HFFc6 (cell line): ENCODE results near the gene IRF2BP1. TPM values are rescaled to one million over a fixed set of nuclear protein-coding genes. Genes with fewer than 3 reads are reported as not detected.

ENCODE experiments used
- DNase-seq: peaks from one replicate; pipeline ENCODE4 v3.0.0-alpha.2; 2018
- H3K27ac Mint-ChIP-seq: 2 replicates; pipeline ENCODE4 v1.8.0; 2020; ENCODE audit warnings: mild to moderate bottlenecking, mixed read lengths
- H3K27me3 Mint-ChIP-seq: 2 replicates; pipeline ENCODE4 v1.8.0; 2021; ENCODE audit warnings: mild to moderate bottlenecking, moderate library complexity, mixed read lengths; ENCODE audit not compliant: insufficient read depth
- H3K36me3 Mint-ChIP-seq: 2 replicates; pipeline ENCODE4 v1.8.0; 2021; ENCODE audit warnings: low read depth, mixed read lengths
- H3K4me1 Mint-ChIP-seq: 2 replicates; pipeline ENCODE4 v1.8.0; 2020; ENCODE audit warnings: low read depth, mixed read lengths
- H3K4me3 Mint-ChIP-seq: 2 replicates; pipeline ENCODE4 v1.8.0; 2020; ENCODE audit warnings: mild to moderate bottlenecking, moderate library complexity, mixed read lengths
- H3K9me3 Mint-ChIP-seq: 2 replicates; pipeline ENCODE4 v1.8.0; 2020; ENCODE audit warnings: mild to moderate bottlenecking, mixed read lengths
- total RNA-seq, 6 experiments: library from RNA; stranded (reverse); fragmentation: NEBNext Ultra II Directional; extraction: Animal tissue kit (Norgen Biotek cat#: 25700); gene quantifications; 2 replicates in 1 of 6; 3 replicates in 5 of 6; pipeline ENCODE4 v1.2.3, GENCODE V29; 2021
- TF ChIP-seq, protein P1 (sequence below): fragments of 200-600 bp; sonication (generic); IDR thresholded peaks from 2 replicates; pipeline ENCODE4 v1.5.0; 2021; ENCODE audit warnings: antibody characterized with exemption, mild to moderate bottlenecking

Gene IRF2BP1
- total RNA-seq, 6 experiments from 2014 or later, result 19.3 to 25.0 (median 21.8) TPM

DNA sequence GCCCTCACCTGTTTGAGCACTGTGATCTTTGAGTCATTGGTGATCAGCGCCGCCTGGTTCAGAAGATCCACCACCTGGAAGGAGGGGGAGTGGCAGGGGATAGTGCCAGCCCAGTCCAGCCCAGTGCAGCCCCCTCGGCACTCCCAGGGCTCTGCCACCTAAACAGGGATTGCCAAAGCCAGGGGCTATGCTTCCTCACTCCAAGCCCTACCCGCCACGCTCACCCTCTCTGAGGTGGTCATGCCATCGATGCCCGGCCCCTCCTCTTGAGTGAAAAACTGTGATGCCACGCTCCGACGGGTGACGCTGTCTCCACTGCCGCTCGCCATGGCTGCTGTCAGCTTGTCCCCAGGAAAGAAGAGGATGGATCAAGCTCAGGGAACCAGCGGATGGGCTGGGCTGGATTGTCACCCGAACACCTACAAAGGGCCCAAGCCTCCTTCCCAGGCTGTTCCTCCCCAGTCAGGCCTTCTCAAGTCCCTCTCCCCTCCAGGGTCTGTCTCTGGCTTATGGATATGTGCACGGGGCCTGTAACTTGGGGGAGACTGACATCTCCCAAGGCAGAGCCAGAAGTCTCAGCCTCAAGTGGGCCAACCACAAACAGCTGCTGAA, 31.7 kb downstream of the IRF2BP1 start:
- H3K27me3 Mint-ChIP-seq, result no peaks in the 10 kb centered on the region; the same call in 1 of the 2 replicates
- H3K4me3 Mint-ChIP-seq, result no peak overlapping the region
- H3K27ac Mint-ChIP-seq, result no peak overlapping the region
- DNase-seq, result no peak
- TF ChIP-seq, protein P1, sequence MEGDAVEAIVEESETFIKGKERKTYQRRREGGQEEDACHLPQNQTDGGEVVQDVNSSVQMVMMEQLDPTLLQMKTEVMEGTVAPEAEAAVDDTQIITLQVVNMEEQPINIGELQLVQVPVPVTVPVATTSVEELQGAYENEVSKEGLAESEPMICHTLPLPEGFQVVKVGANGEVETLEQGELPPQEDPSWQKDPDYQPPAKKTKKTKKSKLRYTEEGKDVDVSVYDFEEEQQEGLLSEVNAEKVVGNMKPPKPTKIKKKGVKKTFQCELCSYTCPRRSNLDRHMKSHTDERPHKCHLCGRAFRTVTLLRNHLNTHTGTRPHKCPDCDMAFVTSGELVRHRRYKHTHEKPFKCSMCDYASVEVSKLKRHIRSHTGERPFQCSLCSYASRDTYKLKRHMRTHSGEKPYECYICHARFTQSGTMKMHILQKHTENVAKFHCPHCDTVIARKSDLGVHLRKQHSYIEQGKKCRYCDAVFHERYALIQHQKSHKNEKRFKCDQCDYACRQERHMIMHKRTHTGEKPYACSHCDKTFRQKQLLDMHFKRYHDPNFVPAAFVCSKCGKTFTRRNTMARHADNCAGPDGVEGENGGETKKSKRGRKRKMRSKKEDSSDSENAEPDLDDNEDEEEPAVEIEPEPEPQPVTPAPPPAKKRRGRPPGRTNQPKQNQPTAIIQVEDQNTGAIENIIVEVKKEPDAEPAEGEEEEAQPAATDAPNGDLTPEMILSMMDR, result no peak
- peaks cover 22% of the 10 kb centered on the region for H3K4me1 Mint-ChIP-seq
- peaks cover 38% of the 10 kb centered on the region for H3K36me3 Mint-ChIP-seq
- H3K9me3 Mint-ChIP-seq, result no peaks in the 10 kb centered on the region

DNA sequence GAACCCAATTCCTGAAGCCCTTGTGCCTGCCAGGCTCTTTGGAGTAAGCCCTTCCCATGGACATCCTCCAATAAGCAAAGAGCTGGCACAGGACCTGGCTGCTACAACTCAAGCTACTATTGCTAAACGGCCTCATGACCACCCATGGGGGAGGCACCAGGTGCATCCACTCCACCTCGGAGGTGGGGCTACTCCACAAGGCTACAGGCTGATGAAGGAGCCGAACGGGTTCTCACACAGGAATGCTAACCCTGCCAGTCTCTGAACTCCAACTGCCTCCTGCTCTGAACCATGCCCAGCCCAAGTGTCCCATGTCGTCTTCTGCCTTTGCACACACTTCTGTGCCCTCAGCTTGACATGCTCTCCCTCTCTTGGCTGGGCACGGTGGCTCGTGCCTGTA, 33.0 kb downstream of the IRF2BP1 start:
- Mint-ChIP-seq H3K36me3 (peaks cover 34% of the 10 kb centered on the region), H3K4me1 (peaks cover 22% of the 10 kb centered on the region), H3K27ac (peak overlapping the region; percentile 59), H3K27me3 (no peaks in the 10 kb centered on the region; the same call in 1 of the 2 replicates), H3K9me3 (no peaks in the 10 kb centered on the region), H3K4me3 (no peak overlapping the region)
- TF ChIP-seq, protein P1, result no peak
- no peak for DNase-seq

DNA sequence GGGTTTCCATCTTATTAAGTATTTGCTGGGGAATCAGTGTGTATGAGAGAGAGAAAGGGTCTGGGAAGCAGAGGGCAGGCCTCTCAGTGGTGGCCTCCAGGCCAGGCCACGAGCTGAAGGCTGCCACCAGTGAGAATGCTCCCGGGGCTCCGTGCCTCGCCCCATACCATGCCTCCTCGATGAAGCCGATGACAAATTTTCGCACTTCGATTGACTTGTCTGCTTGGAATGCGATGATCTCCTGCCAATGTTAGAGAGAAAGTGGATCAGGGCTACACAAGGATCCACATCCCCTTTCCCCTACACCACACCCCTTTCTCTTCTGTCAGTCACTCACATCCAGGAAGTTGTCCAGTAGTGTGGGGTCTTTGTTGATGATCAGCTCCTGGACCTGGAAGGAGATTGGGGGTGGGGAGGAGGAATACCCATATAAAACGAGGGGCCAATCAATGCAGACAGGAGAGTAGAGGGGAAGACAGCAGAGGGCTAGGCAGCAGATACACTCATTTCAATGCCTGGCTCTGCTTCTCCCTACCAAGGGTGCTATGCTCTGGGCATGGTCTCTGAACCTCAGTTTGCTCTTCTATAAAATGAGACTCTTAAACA, 33.7 kb downstream of the IRF2BP1 start:
- TF ChIP-seq, protein P1, result no peak
- no peaks in the 10 kb centered on the region for H3K9me3 Mint-ChIP-seq
- no peak overlapping the region for H3K4me3 Mint-ChIP-seq
- peaks cover 22% of the 10 kb centered on the region for H3K4me1 Mint-ChIP-seq
- no peaks in the 10 kb centered on the region; the same call in 1 of the 2 replicates for H3K27me3 Mint-ChIP-seq
- H3K36me3 Mint-ChIP-seq, result peaks cover 35% of the 10 kb centered on the region
- peak overlapping the region; percentile 59 for H3K27ac Mint-ChIP-seq
- peak; percentile 46 for DNase-seq

DNA sequence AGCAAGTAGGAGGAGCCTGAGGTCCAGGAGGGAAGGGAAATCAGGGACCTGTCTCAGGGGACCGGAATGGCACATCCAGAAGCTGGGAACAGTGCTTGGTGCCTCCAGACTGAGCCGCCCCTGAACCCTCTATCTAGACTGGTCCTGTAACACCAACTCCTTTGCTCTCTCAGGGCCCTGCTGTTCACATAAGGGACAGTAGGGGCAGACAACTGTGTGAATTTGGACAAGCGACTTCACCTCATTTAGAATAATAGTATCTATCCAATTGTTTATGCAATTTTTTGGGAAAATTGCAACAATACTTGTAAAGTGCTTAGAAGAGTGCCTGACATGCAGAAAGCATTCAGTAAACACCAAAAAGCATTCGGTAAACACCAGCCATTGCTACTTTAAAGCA, 37.0 kb downstream of the IRF2BP1 start:
- no peak overlapping the region for H3K27ac Mint-ChIP-seq
- peaks cover 51% of the 10 kb centered on the region for H3K36me3 Mint-ChIP-seq
- DNase-seq, result no peak

DNA sequence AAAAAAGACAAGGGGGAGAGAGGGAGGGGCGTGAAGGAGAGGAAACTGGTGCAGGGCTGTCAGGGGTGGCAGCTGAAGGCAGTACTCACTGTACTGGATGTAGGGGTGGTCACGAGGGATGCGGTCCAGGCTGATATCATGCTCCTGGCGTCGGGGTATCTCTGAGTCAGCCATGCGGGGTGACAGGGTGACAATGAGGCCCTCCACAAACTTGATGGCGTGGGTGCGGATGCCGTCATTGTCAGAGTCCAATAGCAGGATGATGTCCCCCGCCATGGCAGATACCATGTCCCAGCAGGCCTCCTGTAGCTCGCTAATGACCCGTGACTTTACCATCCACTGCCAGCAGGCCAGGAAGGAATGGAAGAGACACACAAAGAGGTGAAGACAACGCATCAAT, 38.3 kb downstream of the IRF2BP1 start:
- DNase-seq, result no peak
- Mint-ChIP-seq H3K27me3 (no peaks in the 10 kb centered on the region; the same call in 1 of the 2 replicates), H3K36me3 (peaks cover 54% of the 10 kb centered on the region), H3K9me3 (no peaks in the 10 kb centered on the region), H3K27ac (no peak overlapping the region), H3K4me3 (no peak overlapping the region), H3K4me1 (peaks cover 15% of the 10 kb centered on the region)
- TF ChIP-seq, protein P1, result no peak

More for the DNA sequence above, 37.0 kb downstream of the IRF2BP1 start:
- no peaks in the 10 kb centered on the region; the same call in 1 of the 2 replicates for H3K27me3 Mint-ChIP-seq
- H3K9me3 Mint-ChIP-seq, result no peaks in the 10 kb centered on the region
- peaks cover 22% of the 10 kb centered on the region for H3K4me1 Mint-ChIP-seq
- TF ChIP-seq, protein P1, result peak; percentile 52
- H3K4me3 Mint-ChIP-seq, result no peak overlapping the region
